GM19025 (cell line): Measurements from ENCODE around the gene PLEKHG5.

Experiments
- ATAC-seq: cut with Tn5 transposase; IDR thresholded peaks from one replicate; pipeline ENCODE4 v1.9.1; 2021; ENCODE audit warnings: mild to moderate bottlenecking, low read depth, moderate library complexity; ENCODE audit not compliant: unreplicated experiment

PLEKHG5 gene

GRCh38 chr1:6417961-6418667 lies 73.4 kb downstream of the PLEKHG5 start:
- no peak for ATAC-seq
